Neural cell (in vitro differentiated cells): ENCODE measurements around the gene LMAN2. TPM values are rescaled to one million over a fixed set of nuclear protein-coding genes. Genes with fewer than 3 reads are reported as not detected.
"Not testable (repeated sequence)": the region's sequence is repeated elsewhere in the genome, so short reads cannot be mapped to it uniquely, and the experiment has no call there.

Experiments used
- H2AFZ ChIP-seq: fragments of 200-600, 300-800 bp; sonication (generic), shearing (Covaris generic); 2 replicates; pipeline ENCODE4 v1.6.0; 2014; ENCODE audit warnings: low read depth, mild to moderate bottlenecking, antibody characterized with exemption, low read length, moderate library complexity
- H3F3A ChIP-seq: fragments of 200-600 bp; shearing (Covaris generic); 2 replicates; pipeline ENCODE4 v1.6.1; 2016; ENCODE audit warnings: mild to moderate bottlenecking, moderate library complexity, mixed read lengths, antibody characterized with exemption, low read length; ENCODE audit not compliant: insufficient read depth, poor library complexity, severe bottlenecking
- H3K27ac ChIP-seq: fragments of 200-600, 300-800 bp; sonication (generic), shearing (Covaris generic); 2 replicates; pipeline ENCODE4 v1.5.1; 2014; ENCODE audit warnings: mild to moderate bottlenecking, low read length, moderate library complexity
- H3K27me3 ChIP-seq: fragments of 300-800, 200-600 bp; sonication (generic), shearing (Covaris generic); 2 replicates; pipeline ENCODE4 v1.6.0; 2014; ENCODE audit warnings: mild to moderate bottlenecking, low read depth, low read length, moderate library complexity; ENCODE audit not compliant: insufficient read depth
- H3K36me3 ChIP-seq: fragments of 300-800, 200-600 bp; sonication (generic), shearing (Covaris generic); 2 replicates; pipeline ENCODE4 v1.5.1; 2014; ENCODE audit warnings: mild to moderate bottlenecking, antibody characterized with exemption, low read length, moderate library complexity; ENCODE audit not compliant: insufficient read depth
- H3K4me2 ChIP-seq: fragments of 300-800, 200-600 bp; sonication (generic), shearing (Covaris generic); 2 replicates; pipeline ENCODE4 v1.6.0; 2014; ENCODE audit warnings: mild to moderate bottlenecking, low read length
- H3K4me3 ChIP-seq: fragments of 300-800, 200-600 bp; sonication (generic), shearing (Covaris generic); 2 replicates; pipeline ENCODE4 v1.5.1; 2014; ENCODE audit warnings: mild to moderate bottlenecking, low read length, moderate library complexity
- H3K79me2 ChIP-seq: fragments of 200-600 bp; shearing (Covaris generic); replicated peaks from 2 replicates; pipeline ENCODE4 v1.6.0; 2014; ENCODE audit warnings: mild to moderate bottlenecking, low read length, moderate library complexity; ENCODE audit not compliant: insufficient read depth
- H3K9ac ChIP-seq: fragments of 300-800, 200-600 bp; sonication (generic), shearing (Covaris generic); 2 replicates; pipeline ENCODE4 v1.6.1; 2016; ENCODE audit warnings: mild to moderate bottlenecking, low read length, mixed read lengths
- H3K9me2 ChIP-seq: fragments of 200-600 bp; shearing (Covaris generic); 2 replicates; pipeline ENCODE4 v1.6.1; 2016; ENCODE audit warnings: mild to moderate bottlenecking, low read length, mixed read lengths; ENCODE audit not compliant: insufficient read depth
- H3K9me3 ChIP-seq: fragments of 200-600, 300-800 bp; sonication (generic), shearing (Covaris generic); 2 replicates; pipeline ENCODE4 v1.6.1; 2016; ENCODE audit warnings: mild to moderate bottlenecking, mixed run types, low read length, moderate library complexity, mixed read lengths
- H4K20me1 ChIP-seq: fragments of 200-600 bp; shearing (Covaris generic); 2 replicates; pipeline ENCODE4 v1.6.1; 2016; ENCODE audit warnings: mild to moderate bottlenecking, mixed run types; ENCODE audit not compliant: insufficient read depth
- EP300 ChIP-seq: fragments of 450-650 bp; conservative IDR thresholded peaks from 2 replicates; pipeline ENCODE4 v1.6.1; 2014; ENCODE audit warnings: antibody characterized with exemption, mild to moderate bottlenecking, moderate library complexity; ENCODE audit not compliant: poor library complexity, severe bottlenecking
- EZH2 ChIP-seq: fragments of 200-600, 300-800 bp; shearing (Covaris generic), sonication (generic); IDR thresholded peaks from 2 replicates; pipeline ENCODE4 v1.6.1; 2014; ENCODE audit warnings: antibody characterized with exemption, low read length, borderline replicate concordance, mild to moderate bottlenecking; ENCODE audit not compliant: insufficient read depth, poor library complexity, severe bottlenecking
- SMC3 ChIP-seq: fragments of 450-650 bp; conservative IDR thresholded peaks from 2 replicates; pipeline ENCODE4 v1.6.1; 2014; ENCODE audit warnings: antibody characterized with exemption, mild to moderate bottlenecking, moderate library complexity; ENCODE audit not compliant: poor library complexity
- polyA plus RNA-seq: library from polyadenylated mRNA; depleted of rRNA; stranded (reverse); fragments of >200 nt; gene quantifications from 2 replicates; pipeline ENCODE4 v1.2.3, GENCODE V29; 2014
- TF ChIP-seq, protein P1 (sequence below): fragments of 450-650 bp; IDR thresholded peaks from 2 replicates; pipeline ENCODE4 v1.5.1; 2014; ENCODE audit warnings: antibody characterized with exemption, mild to moderate bottlenecking, moderate library complexity; ENCODE audit not compliant: poor library complexity, severe bottlenecking

The LMAN2 gene
- polyA plus RNA-seq, 1 donor from 2014 or later = 155 TPM

DNA sequence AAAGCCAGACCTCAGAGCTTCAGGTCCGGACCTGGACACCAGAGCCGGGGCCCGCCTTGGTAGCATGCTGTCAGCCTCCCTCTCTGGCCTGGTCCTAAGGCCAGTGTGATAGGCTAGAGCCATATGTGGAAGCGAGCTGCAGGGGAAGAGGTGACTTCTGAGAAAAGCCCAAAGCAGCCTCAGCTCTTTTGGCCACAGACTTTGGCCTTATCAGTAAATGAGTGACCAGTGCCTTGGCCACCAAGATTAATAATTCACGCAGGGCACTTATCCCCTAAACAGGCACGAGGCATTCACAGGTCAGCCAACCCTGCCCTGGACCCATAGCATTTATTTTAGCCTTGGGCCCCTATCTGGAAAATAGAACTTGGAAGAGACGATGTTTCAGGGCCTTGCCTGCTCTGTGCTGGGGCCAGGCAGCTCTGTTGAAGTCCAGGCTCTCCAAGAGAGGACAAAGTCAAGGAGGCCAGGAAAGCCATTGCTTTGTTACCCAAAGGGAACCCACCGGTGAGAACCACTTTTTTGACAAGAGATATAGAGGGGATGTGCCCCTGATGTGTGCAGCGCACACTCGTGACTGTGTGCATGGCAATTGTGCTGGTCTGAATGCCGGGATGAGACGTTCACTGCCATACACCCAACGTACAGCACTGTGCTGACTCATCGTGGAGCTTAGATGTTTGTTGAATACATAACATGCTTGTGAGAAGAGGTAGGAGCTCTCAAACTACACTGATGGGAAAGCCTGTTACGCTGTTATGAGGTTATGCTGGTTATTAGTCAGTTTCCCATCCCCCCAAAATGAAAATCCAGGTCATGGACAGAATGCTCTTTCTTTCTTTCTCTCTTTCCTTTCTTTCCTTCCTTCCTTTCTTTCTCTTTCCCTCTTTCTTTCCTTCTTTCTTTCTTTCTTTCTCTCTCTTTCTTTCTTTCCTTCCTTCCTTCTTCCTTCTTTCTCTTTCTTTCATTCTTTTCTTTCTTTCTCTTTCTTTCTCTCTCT lies 27.7 kb upstream of the LMAN2 start (continued):
- TF ChIP-seq SMC3 = no peak

DNA sequence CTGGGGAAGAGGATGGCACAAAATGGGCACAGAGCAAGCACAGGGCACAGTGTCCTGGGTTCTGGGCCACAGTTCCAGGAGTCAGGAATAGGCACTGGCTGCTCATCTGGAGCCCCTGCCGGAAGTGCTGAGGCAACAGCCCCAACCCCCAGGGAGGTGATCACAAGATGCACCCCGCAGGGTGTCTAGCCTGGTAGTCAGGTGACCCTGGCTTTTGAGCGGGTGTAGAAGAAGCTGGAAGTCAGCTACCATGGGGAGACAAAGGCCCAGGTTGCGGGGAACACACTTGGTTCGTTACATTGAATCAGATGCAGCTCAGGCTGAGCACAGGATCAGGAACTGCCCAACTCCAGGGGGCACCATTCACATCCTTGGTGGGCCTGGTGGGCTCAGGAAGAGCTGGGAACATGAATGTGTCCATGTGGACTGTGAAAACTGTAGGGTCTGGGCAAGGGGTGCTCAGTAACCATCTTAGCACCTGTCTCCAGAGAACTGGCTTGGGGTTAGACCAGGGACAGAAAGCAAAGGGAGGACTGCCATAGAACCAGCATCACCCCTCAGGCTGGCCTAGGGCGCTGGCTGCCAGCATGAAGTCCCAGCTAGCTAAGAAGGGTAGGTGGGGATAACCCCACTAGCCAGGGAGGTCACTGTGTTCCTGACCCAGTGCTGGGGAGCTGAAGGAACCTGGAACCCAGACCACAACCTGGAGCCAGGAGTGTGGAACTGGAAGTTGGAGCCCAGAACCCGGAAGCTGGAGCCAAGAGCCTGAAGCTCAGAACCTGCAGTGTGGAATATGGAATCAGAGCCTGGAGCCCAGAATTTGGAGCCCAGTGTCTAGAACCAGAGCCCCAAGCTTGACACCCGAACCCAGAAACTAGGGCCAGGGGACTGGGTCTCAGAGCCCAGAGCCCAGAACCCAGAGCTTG lies 26.6 kb upstream of the LMAN2 start:
- Histone ChIP-seq H3K9ac (no peak overlapping the region), H3K27ac (no peak overlapping the region), H2AFZ (no peak overlapping the region), H3K36me3 (no peaks in the 10 kb centered on the region), H3K27me3 (no peaks in the 10 kb centered on the region), H3K4me3 (no peak overlapping the region), H4K20me1 (no peaks in the 10 kb centered on the region), H3K79me2 (no peaks in the 10 kb centered on the region), H3K9me3 (no peaks in the 10 kb centered on the region), H3F3A (no peaks in the 10 kb centered on the region), H3K4me2 (no peak overlapping the region), H3K9me2 (no peaks in the 10 kb centered on the region)
- TF ChIP-seq EP300 = no peak
- TF ChIP-seq, protein P1, sequence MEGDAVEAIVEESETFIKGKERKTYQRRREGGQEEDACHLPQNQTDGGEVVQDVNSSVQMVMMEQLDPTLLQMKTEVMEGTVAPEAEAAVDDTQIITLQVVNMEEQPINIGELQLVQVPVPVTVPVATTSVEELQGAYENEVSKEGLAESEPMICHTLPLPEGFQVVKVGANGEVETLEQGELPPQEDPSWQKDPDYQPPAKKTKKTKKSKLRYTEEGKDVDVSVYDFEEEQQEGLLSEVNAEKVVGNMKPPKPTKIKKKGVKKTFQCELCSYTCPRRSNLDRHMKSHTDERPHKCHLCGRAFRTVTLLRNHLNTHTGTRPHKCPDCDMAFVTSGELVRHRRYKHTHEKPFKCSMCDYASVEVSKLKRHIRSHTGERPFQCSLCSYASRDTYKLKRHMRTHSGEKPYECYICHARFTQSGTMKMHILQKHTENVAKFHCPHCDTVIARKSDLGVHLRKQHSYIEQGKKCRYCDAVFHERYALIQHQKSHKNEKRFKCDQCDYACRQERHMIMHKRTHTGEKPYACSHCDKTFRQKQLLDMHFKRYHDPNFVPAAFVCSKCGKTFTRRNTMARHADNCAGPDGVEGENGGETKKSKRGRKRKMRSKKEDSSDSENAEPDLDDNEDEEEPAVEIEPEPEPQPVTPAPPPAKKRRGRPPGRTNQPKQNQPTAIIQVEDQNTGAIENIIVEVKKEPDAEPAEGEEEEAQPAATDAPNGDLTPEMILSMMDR = no peak
- no peak for TF ChIP-seq EZH2

DNA sequence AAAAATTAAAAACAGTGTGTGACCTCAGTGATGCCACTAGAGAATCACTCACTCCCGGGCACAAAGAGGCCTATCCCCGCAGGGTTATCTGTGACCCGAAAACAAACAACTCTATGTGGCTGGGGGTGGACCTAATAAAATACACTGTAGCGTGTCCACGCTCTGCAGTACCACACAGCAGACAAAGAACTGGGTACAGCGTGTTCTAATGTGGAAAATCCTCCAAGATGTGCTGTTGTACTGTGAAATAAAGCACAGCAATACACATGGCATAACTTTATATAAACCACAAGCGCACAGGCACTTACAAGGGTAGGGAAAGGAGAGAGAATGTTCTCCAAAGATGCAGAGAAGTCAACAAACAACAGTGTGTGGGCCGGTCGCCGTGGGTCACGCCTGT lies 24.6 kb upstream of the LMAN2 start:
- Histone ChIP-seq H3F3A (no peaks in the 10 kb centered on the region), H3K27me3 (no peaks in the 10 kb centered on the region), H3K36me3 (no peaks in the 10 kb centered on the region), H3K9ac (no peak overlapping the region), H3K79me2 (no peaks in the 10 kb centered on the region), H3K4me3 (no peak overlapping the region), H3K4me2 (no peak overlapping the region), H3K9me2 (no peaks in the 10 kb centered on the region), H4K20me1 (no peaks in the 10 kb centered on the region), H3K27ac (no peak overlapping the region), H3K9me3 (no peaks in the 10 kb centered on the region), H2AFZ (no peak overlapping the region)
- TF ChIP-seq SMC3 = no peak

DNA sequence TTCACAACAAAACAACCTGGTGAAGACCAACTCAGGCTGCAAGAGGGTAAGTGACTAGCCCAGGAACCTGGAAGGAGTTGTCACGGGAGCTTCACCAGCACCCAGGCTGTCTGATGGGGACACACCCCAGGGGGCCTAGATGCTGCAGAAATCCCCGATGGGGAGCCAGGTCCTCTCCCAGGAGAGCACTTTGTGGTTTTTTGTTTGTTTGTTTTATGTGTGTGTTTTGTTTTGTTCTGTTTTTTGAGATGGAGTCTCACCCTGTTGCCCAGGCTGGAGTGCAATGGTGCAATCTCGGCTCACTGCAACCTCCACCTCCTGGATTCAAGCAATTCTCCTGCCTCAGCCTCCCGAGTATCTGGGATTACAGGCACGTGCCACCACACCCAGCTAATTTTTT lies 24.0 kb upstream of the LMAN2 start:
- H3K79me2 ChIP-seq, H2AFZ ChIP-seq, H3K27me3 ChIP-seq, H3K9me3 ChIP-seq, H3K9me2 ChIP-seq, H3K4me3 ChIP-seq, H3K36me3 ChIP-seq, H3K4me2 ChIP-seq, H4K20me1 ChIP-seq, H3K27ac ChIP-seq, H3K9ac ChIP-seq, H3F3A ChIP-seq: not testable (repeated sequence)
